Fibroblast of skin of right quadriceps (primary cell): ENCODE results near the gene EGFR.

Source experiments
- DNase-seq: peaks from one replicate; pipeline ENCODE4 v3.0.0-alpha.2; 2013

The EGFR gene

DNA sequence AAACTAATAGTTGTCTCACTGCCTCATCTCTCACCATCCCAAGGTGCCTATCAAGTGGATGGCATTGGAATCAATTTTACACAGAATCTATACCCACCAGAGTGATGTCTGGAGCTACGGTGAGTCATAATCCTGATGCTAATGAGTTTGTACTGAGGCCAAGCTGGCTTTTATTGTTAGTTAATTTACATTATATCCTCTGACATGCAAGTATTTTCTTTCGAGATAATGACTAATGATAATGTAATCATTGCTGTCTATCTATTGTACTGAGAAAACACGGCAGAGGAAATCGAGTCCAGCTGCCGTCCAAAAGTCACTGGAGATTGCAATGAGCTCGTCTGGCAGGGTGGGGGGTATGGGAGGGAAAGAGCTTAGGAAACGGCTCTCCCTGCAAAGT lies 173.9 kb downstream of the EGFR start:
- DNase-seq = peak; percentile 91

DNA sequence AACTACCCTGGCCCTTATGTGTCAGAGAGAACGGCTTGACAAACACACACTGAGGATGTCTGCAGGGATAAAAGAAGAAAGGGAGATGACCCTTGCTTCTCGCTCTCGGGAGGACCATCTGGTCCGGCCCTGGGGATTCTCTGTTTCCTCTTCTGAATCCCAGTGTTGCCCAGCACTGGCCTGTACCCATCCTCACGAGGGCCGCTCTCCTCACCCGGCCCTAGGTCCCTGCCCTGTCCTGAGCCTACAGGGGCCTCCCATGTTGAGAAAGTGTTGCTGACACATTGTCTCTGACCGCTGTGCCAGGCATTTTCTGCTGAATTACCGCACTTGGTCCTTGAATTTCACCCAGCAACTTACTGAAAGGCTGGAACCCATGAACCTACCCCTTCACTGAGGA lies 174.4 kb downstream of the EGFR start:
- no peak for DNase-seq

DNA sequence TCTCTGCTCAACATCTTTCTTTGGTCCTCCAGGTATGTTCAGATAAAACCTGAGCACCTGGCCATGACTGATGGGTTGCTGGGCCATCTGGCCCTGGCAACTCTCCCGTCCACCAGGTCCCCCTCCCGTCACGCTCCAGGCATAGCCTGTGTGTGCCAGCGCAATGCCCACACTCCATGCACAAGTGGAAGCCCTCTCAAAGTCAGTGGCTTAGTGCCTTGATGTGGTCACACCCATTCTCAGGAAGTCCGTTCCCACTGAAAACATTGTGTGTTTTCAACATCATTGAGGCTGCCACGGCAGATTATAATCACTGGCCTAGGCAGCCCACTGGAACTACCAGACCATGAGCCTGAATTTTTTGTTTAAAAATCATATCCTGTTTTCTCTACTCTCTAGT lies 175.7 kb downstream of the EGFR start:
- no peak for DNase-seq

DNA sequence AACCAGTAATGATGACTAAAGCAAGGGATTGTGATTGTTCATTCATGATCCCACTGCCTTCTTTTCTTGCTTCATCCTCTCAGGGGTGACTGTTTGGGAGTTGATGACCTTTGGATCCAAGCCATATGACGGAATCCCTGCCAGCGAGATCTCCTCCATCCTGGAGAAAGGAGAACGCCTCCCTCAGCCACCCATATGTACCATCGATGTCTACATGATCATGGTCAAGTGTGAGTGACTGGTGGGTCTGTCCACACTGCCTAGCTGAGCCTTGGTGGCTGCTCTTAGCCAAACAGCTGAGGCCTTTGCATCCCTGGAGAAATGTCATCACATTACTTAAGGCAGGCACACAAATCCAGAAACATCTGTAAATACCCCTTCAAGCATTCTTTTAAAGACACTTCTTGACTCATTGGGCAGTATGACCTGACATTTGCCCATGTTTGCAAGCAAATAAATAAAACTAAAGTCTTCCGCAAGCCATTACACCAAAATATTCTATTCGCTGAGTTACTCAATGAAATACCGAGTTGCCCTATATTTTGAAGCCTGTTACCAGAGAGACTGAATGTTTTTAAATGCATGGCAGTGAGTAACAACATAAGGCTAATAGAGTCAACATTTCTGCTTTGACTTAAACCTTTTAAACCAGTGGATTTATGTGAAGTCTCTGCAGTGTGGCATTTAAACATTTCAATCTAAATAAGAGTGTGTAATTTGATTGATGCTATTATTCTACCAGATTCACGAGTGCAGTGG lies 180.0 kb downstream of the EGFR start:
- no peak for DNase-seq

DNA sequence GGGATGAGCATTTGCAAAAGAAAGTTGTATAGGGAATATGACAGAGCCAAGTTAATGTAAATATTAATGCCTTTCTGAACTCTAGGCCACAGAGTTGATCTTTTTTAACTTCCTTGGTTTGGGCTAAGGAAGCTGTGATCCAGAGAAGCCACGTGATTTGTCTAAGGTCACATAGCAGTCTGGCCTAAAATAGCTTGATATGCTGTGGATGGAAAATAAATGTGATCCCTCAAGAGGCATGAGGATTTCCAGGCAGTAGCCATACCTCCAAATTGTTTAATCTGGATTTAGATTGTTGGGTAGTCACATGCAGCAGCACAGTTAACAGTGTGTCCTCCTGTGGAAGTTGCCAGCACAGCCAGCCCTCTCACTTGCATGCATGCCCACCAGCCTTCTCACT lies 180.6 kb downstream of the EGFR start:
- DNase-seq = no peak

DNA sequence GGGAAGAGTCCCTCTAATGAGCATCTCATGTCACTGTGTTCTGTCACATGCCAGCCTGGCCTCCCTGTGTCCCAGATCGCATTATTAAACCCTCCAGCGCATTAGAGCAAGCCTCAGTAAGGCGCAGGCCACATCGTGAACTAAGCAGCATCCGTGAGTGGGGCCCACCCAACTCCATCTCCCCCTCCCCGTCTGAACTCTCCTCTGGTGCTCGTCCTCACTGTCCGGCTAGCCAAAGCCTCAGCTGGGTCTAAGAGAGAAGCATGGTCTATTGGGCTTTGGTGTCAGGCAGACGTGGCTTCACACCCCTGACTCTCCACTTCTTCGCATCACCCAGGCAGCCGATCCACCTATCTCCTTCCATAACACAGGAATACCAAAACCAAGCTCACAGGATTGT lies 181.6 kb downstream of the EGFR start:
- DNase-seq = no peak

DNA sequence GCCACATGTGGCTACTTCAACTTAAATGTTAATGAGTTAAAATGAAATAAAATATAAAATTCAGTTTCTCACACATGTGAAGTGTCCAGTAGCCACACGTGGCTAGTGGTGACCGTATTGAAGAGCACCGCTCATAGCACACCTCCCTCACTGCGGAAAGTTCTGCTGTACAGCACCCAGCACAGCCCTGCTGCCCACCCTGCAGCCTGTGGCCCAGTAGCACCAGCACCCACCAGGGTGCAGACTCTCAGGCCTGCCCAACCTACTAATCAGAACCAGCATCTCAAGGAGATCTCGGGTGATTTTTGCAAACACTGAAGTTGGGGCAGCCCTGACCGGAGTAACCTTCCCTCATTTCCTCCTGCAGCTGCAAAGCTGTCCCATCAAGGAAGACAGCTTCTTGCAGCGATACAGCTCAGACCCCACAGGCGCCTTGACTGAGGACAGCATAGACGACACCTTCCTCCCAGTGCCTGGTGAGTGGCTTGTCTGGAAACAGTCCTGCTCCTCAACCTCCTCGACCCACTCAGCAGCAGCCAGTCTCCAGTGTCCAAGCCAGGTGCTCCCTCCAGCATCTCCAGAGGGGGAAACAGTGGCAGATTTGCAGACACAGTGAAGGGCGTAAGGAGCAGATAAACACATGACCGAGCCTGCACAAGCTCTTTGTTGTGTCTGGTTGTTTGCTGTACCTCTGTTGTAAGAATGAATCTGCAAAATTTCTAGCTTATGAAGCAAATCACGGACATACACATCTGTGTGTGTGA lies 183.5 kb downstream of the EGFR start:
- no peak for DNase-seq

DNA sequence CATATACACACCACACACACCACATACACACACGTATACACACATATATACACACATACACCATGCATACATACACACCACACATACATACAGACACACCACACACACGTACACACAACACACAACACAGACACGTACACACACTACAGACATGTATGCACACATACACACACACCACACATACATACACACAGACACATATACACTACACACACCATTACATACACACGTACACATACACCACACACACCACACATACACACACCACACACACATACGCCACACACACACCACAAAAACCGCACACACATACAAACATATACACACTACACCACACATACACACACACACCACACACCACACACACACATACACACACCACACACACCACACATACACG lies 184.5 kb downstream of the EGFR start:
- DNase-seq = no peak

DNA sequence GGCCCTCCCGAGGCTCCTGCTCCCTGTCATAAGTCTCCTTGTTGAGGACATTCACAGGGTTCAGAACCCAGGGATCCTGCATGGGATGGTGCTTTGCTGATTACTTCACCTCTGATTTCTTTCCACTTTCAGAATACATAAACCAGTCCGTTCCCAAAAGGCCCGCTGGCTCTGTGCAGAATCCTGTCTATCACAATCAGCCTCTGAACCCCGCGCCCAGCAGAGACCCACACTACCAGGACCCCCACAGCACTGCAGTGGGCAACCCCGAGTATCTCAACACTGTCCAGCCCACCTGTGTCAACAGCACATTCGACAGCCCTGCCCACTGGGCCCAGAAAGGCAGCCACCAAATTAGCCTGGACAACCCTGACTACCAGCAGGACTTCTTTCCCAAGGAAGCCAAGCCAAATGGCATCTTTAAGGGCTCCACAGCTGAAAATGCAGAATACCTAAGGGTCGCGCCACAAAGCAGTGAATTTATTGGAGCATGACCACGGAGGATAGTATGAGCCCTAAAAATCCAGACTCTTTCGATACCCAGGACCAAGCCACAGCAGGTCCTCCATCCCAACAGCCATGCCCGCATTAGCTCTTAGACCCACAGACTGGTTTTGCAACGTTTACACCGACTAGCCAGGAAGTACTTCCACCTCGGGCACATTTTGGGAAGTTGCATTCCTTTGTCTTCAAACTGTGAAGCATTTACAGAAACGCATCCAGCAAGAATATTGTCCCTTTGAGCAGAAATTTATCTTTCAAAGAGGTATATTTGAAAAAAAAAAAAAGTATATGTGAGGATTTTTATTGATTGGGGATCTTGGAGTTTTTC lies 186.5 kb downstream of the EGFR start:
- DNase-seq = no peak

DNA sequence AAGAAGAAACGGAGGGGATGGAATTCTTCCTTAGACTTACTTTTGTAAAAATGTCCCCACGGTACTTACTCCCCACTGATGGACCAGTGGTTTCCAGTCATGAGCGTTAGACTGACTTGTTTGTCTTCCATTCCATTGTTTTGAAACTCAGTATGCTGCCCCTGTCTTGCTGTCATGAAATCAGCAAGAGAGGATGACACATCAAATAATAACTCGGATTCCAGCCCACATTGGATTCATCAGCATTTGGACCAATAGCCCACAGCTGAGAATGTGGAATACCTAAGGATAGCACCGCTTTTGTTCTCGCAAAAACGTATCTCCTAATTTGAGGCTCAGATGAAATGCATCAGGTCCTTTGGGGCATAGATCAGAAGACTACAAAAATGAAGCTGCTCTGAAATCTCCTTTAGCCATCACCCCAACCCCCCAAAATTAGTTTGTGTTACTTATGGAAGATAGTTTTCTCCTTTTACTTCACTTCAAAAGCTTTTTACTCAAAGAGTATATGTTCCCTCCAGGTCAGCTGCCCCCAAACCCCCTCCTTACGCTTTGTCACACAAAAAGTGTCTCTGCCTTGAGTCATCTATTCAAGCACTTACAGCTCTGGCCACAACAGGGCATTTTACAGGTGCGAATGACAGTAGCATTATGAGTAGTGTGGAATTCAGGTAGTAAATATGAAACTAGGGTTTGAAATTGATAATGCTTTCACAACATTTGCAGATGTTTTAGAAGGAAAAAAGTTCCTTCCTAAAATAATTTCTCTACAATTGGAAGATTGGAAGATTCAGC lies 187.6 kb downstream of the EGFR start:
- DNase-seq = peak; percentile 41

DNA sequence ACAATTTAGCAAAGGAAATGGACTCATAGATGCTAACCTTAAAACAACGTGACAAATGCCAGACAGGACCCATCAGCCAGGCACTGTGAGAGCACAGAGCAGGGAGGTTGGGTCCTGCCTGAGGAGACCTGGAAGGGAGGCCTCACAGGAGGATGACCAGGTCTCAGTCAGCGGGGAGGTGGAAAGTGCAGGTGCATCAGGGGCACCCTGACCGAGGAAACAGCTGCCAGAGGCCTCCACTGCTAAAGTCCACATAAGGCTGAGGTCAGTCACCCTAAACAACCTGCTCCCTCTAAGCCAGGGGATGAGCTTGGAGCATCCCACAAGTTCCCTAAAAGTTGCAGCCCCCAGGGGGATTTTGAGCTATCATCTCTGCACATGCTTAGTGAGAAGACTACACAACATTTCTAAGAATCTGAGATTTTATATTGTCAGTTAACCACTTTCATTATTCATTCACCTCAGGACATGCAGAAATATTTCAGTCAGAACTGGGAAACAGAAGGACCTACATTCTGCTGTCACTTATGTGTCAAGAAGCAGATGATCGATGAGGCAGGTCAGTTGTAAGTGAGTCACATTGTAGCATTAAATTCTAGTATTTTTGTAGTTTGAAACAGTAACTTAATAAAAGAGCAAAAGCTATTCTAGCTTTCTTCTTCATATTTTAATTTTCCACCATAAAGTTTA lies 188.8 kb downstream of the EGFR start:
- no peak for DNase-seq

DNA sequence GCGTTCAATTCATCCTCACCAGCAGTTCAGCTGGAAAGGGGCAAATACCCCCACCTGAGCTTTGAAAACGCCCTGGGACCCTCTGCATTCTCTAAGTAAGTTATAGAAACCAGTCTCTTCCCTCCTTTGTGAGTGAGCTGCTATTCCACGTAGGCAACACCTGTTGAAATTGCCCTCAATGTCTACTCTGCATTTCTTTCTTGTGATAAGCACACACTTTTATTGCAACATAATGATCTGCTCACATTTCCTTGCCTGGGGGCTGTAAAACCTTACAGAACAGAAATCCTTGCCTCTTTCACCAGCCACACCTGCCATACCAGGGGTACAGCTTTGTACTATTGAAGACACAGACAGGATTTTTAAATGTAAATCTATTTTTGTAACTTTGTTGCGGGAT lies 190.5 kb downstream of the EGFR start:
- DNase-seq = no peak

DNA sequence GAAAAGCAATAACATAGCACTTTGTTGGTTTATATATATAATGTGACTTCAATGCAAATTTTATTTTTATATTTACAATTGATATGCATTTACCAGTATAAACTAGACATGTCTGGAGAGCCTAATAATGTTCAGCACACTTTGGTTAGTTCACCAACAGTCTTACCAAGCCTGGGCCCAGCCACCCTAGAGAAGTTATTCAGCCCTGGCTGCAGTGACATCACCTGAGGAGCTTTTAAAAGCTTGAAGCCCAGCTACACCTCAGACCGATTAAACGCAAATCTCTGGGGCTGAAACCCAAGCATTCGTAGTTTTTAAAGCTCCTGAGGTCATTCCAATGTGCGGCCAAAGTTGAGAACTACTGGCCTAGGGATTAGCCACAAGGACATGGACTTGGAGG lies 191.4 kb downstream of the EGFR start:
- DNase-seq = no peak

DNA sequence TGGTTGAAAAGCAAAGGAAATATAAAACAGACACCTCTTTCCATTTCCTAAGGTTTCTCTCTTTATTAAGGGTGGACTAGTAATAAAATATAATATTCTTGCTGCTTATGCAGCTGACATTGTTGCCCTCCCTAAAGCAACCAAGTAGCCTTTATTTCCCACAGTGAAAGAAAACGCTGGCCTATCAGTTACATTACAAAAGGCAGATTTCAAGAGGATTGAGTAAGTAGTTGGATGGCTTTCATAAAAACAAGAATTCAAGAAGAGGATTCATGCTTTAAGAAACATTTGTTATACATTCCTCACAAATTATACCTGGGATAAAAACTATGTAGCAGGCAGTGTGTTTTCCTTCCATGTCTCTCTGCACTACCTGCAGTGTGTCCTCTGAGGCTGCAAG lies 191.9 kb downstream of the EGFR start:
- no peak for DNase-seq

DNA sequence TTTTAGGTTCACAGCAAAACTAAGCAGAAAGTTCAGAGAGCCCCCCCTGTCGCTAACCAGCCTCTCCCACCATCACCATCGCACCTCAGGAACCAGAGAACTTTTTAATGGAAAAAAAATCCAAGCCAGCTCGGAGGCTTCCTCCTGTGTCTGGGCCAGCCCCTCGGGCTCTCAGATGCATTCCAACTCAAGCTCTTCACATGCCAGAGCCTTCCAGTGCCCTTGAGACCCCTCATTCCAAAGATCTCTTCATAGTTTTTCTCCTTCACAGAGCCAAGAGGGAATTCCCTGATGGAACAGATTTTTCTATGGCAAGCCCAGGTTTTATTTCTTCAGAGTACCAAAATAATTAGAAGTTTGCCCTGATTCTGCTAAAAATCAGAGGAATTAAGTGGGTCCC lies 192.9 kb downstream of the EGFR start:
- peak; percentile 20 for DNase-seq

DNA sequence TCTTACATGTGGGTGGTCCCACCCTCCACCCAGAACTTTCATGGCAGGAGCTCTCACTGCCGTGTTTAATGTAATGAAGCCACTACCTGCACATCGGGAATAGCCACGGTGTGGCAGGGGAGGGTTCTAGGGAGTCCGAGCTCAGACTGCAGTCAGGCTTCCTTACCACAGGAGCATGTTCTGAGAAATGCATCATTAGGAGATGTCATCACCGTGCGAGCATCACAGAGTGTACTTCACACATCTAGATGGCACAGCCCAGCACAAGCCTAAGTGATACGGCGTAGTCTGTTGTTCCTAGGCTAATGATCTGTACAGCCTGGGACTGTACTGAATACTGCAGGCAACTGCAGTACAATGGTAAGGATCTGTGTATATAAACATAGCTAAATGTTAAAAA lies 193.4 kb downstream of the EGFR start:
- DNase-seq = no peak

DNA sequence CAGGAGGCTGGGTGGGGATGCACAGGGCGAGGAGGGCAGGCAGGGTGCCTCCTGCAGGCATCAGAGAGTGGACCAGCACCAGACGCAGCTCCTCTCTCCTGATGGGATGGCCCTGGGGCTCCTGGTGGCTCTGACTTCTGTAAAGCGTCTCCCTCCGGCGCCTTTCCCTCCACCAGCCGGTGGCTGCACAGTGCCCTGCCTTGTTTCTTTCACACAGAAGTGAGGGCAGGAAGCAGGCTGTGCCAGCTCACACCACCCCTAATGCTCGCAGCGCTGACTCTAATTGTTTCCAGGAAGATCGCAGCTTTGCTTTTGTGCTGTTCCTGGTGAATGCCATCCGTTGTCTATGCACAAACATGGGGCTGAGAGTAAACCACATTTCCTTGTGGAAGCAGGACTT lies 194.0 kb downstream of the EGFR start:
- DNase-seq = no peak

DNA sequence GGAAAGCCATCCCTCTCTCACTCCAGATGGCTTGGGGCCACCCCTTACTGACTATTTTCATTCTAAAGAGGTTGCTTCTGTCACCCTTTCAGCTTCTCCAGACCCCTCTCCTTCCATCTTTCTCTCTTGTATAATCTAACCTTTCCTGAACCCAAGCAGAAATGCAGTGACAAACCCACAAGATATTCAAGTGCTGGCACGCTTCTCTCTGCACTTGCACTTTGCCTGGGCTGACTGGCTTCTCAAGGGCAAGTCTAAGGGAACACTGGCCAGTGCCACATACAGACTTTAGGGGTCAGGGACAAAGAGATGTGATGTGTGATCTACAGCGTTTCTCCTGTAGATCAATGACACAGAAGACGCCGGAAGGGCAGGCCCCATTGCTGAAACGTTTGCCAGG lies 195.9 kb downstream of the EGFR start:
- no peak for DNase-seq

DNA sequence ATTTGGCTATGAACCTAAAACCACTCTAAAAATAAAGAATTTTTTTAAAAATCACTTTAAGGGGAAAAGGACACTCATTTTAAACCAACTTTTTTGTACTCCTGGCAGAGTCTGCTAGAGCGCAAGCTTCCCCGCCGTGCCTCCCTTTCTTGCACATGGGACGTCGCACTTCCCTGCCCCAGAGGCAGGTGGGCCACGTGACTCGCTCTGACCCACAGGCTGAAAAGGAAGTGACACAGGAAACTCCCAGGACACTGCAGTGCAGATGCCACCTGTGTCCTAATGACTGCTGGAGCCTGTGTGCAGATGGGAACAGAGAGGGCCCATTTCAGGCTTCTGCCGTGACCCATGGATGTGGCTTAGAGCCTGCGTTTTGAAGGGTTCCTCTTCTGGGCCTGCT lies 204.2 kb downstream of the EGFR start:
- no peak for DNase-seq

DNA sequence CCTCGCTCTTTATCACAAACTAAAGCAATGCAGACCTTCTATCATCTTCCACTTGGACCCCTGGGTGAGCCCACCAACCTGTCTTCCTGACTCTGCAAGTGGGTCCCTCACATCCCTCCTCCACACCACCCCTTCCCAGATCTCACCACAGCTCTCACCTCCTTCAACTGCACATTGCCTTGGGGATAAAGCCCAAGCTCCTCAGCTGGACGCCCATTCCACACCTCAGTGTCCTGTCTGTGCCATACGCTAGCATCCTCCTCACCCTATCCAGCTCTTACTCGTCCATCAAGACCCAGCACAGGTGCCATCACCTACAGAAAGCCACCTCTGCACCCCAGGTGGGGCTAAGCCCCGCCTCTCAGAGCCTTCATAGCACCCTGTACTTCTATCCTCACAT lies 205.3 kb downstream of the EGFR start:
- no peak for DNase-seq

DNA sequence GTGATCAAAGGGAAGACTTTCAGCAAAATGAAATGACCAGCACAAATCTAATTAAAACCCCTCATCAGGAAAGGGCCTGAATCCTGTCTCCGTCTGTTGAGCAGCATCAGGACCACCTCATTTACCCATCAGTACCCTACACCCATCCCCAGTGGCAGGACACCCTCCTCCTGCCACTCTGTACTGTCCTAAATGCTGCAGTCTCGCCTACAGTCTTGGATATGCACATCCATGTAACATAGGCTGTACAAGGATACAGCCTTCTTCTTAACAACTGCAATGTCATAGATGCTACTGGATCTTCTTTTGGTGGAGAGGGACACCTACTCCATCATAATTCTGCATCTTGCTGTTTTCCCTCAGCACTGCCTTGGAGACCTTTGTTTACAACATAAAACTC lies 206.0 kb downstream of the EGFR start:
- DNase-seq = no peak

DNA sequence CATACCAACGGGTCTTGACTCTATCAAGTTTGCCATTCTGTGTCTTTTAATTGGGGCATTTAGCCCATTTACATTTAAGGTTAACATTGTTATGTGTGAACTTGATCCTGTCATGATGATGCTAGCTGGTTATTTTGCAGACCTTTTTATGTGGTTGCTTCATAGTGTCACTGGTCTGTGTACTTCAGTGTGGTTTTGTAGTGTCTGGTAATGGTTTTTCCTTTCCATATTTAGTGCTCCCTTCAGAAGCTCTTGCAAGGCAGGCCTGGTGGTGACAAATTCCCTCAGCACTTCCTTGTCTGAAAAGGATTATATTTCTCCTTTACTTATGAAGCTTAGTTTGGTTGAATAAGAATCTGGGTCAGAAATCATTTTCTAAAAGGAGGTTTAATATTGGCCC lies 211.2 kb downstream of the EGFR start:
- no peak for DNase-seq
